AG10803 (cell line): ENCODE results near the gene LLCFC1.

ENCODE experiments used
- DNase-seq: peaks from one replicate; pipeline ENCODE4 v3.0.0; 2010; ENCODE audit warnings: low read depth
- H3K4me3 ChIP-seq: 2 replicates; pipeline ENCODE4 v1.5.1; 2011; ENCODE audit warnings: mild to moderate bottlenecking, low read length, control low read depth
- CTCF ChIP-seq: conservative IDR thresholded peaks from 2 replicates; pipeline ENCODE4 v1.5.1; 2011; ENCODE audit warnings: mild to moderate bottlenecking, low read length, control low read depth, inconsistent platforms

Gene LLCFC1

GRCh38 chr7:142939226-142939910 is at the start of gene LLCFC1:
TSS of gene LLCFC1 (plus strand) at chr7:142939484. CDS start at chr7:142939622, 138 bp downstream.
- no peak for DNase-seq
- TF ChIP-seq CTCF, result no peak
- no peak within 1 kb of the TSS for H3K4me3 ChIP-seq

- H3K4me3 ChIP-seq, result no peak overlapping the region
- TF ChIP-seq CTCF, result no peak
- DNase-seq, result no peak
Observed at GRCh38 chr7:142889816-142890215, 49.5 kb upstream of the LLCFC1 start.

- no peak for TF ChIP-seq CTCF
- H3K4me3 ChIP-seq, result no peak overlapping the region
- no peak for DNase-seq
Observed at GRCh38 chr7:142890874-142891485, 48.3 kb upstream of the LLCFC1 start.

GRCh38 chr7:142891490-142892082 is 47.7 kb upstream of the LLCFC1 start:
- TF ChIP-seq CTCF, result no peak
- DNase-seq, result no peak
- no peak overlapping the region for H3K4me3 ChIP-seq

- no peak for DNase-seq
- H3K4me3 ChIP-seq, result no peak overlapping the region
- TF ChIP-seq CTCF, result no peak
Observed at GRCh38 chr7:142892951-142893350, 46.3 kb upstream of the LLCFC1 start.

GRCh38 chr7:142894112-142894984 is 44.9 kb upstream of the LLCFC1 start:
- no peak overlapping the region for H3K4me3 ChIP-seq
- no peak for TF ChIP-seq CTCF
- DNase-seq, result no peak
